NB4 (cell line): ENCODE measurements around the gene MACROD2.

Source experiments
- DNase-seq: peaks from one replicate; pipeline ENCODE4 v3.0.0; 2010; ENCODE audit warnings: low read depth
- H3K4me3 ChIP-seq: one replicate; pipeline ENCODE4 v1.5.1; 2011; ENCODE audit warnings: mild to moderate bottlenecking, low read depth, low read length, moderate library complexity
- CTCF ChIP-seq: IDR thresholded peaks from one replicate; pipeline ENCODE4 v1.5.1; 2012; ENCODE audit warnings: low read depth, low read length
- MAX ChIP-seq: IDR thresholded peaks from 2 replicates; pipeline ENCODE4 v1.6.1; 2011; ENCODE audit warnings: low read depth, low read length
- MYC ChIP-seq: IDR thresholded peaks from 2 replicates; pipeline ENCODE4 v1.6.1; 2011; ENCODE audit warnings: low read depth, low read length
- POLR2A ChIP-seq: IDR thresholded peaks from 2 replicates; pipeline ENCODE4 v1.6.1; 2011; ENCODE audit warnings: mild to moderate bottlenecking; ENCODE audit not compliant: insufficient read length; ENCODE audit errors: extremely low read depth

Gene MACROD2

GRCh38 chr20:16057651-16058050 is 2062.3 kb downstream of the MACROD2 start:
- TF ChIP-seq CTCF, result no peak
- no peak for TF ChIP-seq MAX
- no peak for TF ChIP-seq POLR2A
- no peak for TF ChIP-seq MYC
- H3K4me3 ChIP-seq, result no peak overlapping the region
- DNase-seq, result no peak

GRCh38 chr20:16058268-16058667 is 2063.0 kb downstream of the MACROD2 start:
- H3K4me3 ChIP-seq, result no peak overlapping the region
- TF ChIP-seq POLR2A, result no peak
- no peak for TF ChIP-seq MAX
- no peak for TF ChIP-seq CTCF
- no peak for TF ChIP-seq MYC
- DNase-seq, result no peak

GRCh38 chr20:16059841-16060240 is 2064.5 kb downstream of the MACROD2 start:
- TF ChIP-seq POLR2A, result no peak
- TF ChIP-seq MYC, result no peak
- TF ChIP-seq CTCF, result no peak
- TF ChIP-seq MAX, result no peak
- DNase-seq, result no peak

GRCh38 chr20:16061351-16061750 is 2066.0 kb downstream of the MACROD2 start:
- no peak for DNase-seq
- TF ChIP-seq POLR2A, result no peak
- no peak for TF ChIP-seq MYC
- no peak for TF ChIP-seq MAX
- no peak for TF ChIP-seq CTCF
- H3K4me3 ChIP-seq, result no peak overlapping the region

More at GRCh38 chr20:16059841-16060240, 2064.5 kb downstream of the MACROD2 start:
- no peak overlapping the region for H3K4me3 ChIP-seq

- DNase-seq, result no peak
- TF ChIP-seq MAX (no peak), CTCF (no peak), POLR2A (no peak), MYC (no peak)
- no peak overlapping the region for H3K4me3 ChIP-seq
Measured at GRCh38 chr20:16062661-16063581, 2067.6 kb downstream of the MACROD2 start.
